ENCODE measurements around the gene CLIP1. TPM values are rescaled to one million over a fixed set of nuclear protein-coding genes. Genes with fewer than 3 reads are reported as not detected.
"Not testable (repeated sequence)": the region's sequence is repeated elsewhere in the genome, so short reads cannot be mapped to it uniquely, and the experiment has no call there.

CLIP1 gene
- total RNA-seq, 1 experiment from 2014 or later = 42.9 TPM

DNA sequence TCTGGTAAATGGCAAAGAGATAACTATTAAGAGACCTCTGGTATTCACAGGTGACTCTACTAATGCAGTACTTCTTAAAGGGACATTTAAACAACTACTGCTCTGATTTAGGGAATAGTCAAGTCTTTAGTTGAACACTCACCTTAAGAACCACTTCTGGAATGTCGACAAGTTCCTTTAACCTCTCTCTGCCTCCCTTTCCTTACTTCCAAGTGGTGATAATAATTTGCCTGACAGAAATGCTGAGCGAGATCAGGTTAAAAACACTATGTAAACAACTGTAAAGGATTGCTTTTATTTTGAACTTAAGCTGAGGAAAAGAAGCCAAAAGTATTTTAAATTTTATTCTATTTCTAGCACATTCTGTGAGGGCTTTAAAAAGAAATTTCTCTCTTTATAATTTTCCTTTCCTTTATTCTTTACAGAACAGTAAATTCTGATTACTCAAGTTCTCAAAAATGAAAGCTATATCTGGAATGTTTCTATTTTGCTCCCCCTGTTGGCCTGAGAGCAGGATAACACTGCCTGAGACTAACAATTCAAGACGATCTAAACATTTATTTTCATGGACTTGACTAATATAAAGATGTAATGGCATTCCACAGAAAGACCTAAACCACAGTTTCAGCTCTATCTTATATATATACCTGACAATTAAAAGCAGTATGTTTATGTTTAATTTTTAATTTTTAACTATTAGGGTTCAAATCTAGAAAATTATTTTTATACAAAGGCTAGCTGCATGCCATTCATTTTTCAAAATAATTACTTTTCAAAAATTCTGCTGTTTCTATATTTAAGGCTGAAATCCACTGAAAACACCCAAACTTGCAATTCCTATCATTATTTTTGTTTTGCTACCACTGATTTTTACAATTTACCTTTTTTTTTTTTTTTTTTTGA, 49.1 kb upstream of the CLIP1 start (continued):
- TF ChIP-seq TCF7L2 (IDR thresholded peaks at IDR 0.05; ENCODE audit: borderline replicate concordance, extremely low read depth, insufficient read depth, insufficient read length) (no peak), CEBPB (IDR thresholded peaks at IDR 0.05; ENCODE audit: low read depth) (no peak), CBX3 (IDR thresholded peaks at IDR 0.05; ENCODE audit: low read depth) (no peak), EGR1 (IDR thresholded peaks at IDR 0.05; ENCODE audit: low read depth) (no peak), SP1 (IDR thresholded peaks at IDR 0.05; ENCODE audit: low read depth) (peak; percentile 8; the same call in 1 of the 2 replicates), EZH2 (IDR thresholded peaks at IDR 0.05) (no peak)
- TF ChIP-seq, protein P1, sequence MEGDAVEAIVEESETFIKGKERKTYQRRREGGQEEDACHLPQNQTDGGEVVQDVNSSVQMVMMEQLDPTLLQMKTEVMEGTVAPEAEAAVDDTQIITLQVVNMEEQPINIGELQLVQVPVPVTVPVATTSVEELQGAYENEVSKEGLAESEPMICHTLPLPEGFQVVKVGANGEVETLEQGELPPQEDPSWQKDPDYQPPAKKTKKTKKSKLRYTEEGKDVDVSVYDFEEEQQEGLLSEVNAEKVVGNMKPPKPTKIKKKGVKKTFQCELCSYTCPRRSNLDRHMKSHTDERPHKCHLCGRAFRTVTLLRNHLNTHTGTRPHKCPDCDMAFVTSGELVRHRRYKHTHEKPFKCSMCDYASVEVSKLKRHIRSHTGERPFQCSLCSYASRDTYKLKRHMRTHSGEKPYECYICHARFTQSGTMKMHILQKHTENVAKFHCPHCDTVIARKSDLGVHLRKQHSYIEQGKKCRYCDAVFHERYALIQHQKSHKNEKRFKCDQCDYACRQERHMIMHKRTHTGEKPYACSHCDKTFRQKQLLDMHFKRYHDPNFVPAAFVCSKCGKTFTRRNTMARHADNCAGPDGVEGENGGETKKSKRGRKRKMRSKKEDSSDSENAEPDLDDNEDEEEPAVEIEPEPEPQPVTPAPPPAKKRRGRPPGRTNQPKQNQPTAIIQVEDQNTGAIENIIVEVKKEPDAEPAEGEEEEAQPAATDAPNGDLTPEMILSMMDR (IDR thresholded peaks at IDR 0.05 in 2 of 3, conservative IDR thresholded peaks at IDR 0.05 in 1 of 3; ENCODE audit: borderline replicate concordance in 1 of 3, insufficient read depth in 1 of 3, low read depth in 2 of 3, low read length in 2 of 3) = peak; percentile 67 to 78 (median 77)

DNA sequence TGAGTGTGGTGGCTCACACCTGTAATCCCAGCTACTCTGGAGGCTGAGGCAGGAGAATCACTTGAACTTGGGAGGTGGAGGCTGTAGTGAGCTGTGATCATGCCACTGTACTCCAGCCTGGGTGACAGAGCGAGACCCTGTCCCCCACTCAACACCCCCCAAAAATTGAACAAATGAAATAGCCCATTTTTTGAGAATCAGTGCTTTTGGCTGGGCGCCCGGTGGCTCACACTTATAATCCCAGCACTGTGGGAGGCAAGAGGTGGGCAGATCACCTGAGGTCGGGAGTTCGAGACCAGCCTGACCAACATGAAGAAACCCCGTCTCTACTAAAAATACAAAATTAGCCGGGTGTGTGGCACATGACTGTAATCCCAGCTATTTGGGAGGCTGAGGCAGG, 48.1 kb upstream of the CLIP1 start:
- not testable (repeated sequence) for H3K4me3 ChIP-seq (replicated peaks in 1 of 2; ENCODE audit: low read depth in 1 of 2, low read length in 2 of 2); H3K9ac ChIP-seq (ENCODE audit: low read length); H3K9me3 ChIP-seq (ENCODE audit: control insufficient read depth in 1 of 2, insufficient read depth in 1 of 2, low read depth in 1 of 2, low read length in 2 of 2); H3K27ac ChIP-seq (ENCODE audit: low read depth, low read length); H3K27me3 ChIP-seq (ENCODE audit: insufficient read depth, low read length); H2AFZ ChIP-seq (ENCODE audit: low read depth, low read length, poor library complexity, severe bottlenecking); ATAC-seq; DNase-seq (ENCODE audit: low read depth, low spot score); H3K9me2 ChIP-seq (ENCODE audit: insufficient read depth); BruUV-seq (replicated peaks); H3K4me2 ChIP-seq (ENCODE audit: low read length); H4K20me1 ChIP-seq (ENCODE audit: insufficient read depth); H3K79me2 ChIP-seq (ENCODE audit: insufficient read depth, low read length)
- intact Hi-C loops (cut with micrococcal nuclease) = loop anchor here (5.0 kb wide), 1 partner anchor 133 kb away; no protein-coding TSS in a partner anchor
- Histone ChIP-seq H3K36me3 (ENCODE audit: control insufficient read depth in 1 of 2, insufficient read depth in 2 of 2, low read length in 2 of 2) (peaks cover 13 to 17% of the 10 kb centered on the region in 2 experiments; a peak in 3 of 4 replicates), H3K4me1 (ENCODE audit: control insufficient read depth in 1 of 2, insufficient read depth in 2 of 2, low read length in 2 of 2) (peaks cover 0 to 15% of the 10 kb centered on the region in 2 experiments; a peak in 2 of 4 replicates)
- CTCF ChIA-PET = interaction anchor here (1.0 to 4.8 kb wide), 5 partner anchors 12 to 71 kb away, joined by 3 to 112 read pairs (median 4); partner anchors contain the start of gene ZCCHC8
- POLR2A ChIA-PET = interaction anchor here (0.7 kb wide), 1 partner anchor 19 kb away, joined by 7 read pairs; no protein-coding TSS in a partner anchor
- RAD21 ChIA-PET (ENCODE audit: low non-redundant PET in 1 of 2, low total read pairs in 2 of 2, uncharacterized antibody in 2 of 2, unreplicated experiment in 2 of 2) = interaction anchor here (1.6 to 2.9 kb wide), 2 partner anchors 70 to 135 kb away, joined by 3 to 17 read pairs; no protein-coding TSS in a partner anchor

DNA sequence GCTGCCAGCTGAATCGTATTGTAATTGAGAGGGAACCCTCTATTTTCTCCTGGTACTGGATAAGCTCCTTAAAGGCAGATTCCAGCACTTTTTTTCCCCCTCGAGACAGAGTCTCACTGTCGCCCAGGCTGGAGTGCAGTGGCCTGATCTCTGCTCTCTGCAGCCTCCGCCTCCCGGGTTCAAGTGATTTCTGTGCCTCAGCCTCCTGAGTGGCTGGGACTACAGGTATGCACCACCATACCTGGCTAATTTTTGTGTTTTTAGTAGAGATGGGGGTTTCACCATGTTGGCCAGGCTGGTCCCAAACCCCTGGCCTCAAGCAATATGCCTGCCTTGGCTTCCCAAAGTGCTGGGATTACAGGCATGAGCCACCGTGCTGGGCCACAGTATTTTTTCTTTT, 47.4 kb upstream of the CLIP1 start:
- H3K27ac ChIP-seq (ENCODE audit: low read depth, low read length); DNase-seq (ENCODE audit: low read depth, low spot score); H3K4me2 ChIP-seq (ENCODE audit: low read length); H4K20me1 ChIP-seq (ENCODE audit: insufficient read depth); H3K4me3 ChIP-seq (replicated peaks in 1 of 2; ENCODE audit: low read depth in 1 of 2, low read length in 2 of 2); ATAC-seq; H3K79me2 ChIP-seq (ENCODE audit: insufficient read depth, low read length); H3K27me3 ChIP-seq (ENCODE audit: insufficient read depth, low read length); H3K9ac ChIP-seq (ENCODE audit: low read length); H3K9me3 ChIP-seq (ENCODE audit: control insufficient read depth in 1 of 2, insufficient read depth in 1 of 2, low read depth in 1 of 2, low read length in 2 of 2); BruUV-seq (replicated peaks); H3K9me2 ChIP-seq (ENCODE audit: insufficient read depth); H2AFZ ChIP-seq (ENCODE audit: low read depth, low read length, poor library complexity, severe bottlenecking); POLR2A ChIA-PET: not testable (repeated sequence)
- Histone ChIP-seq H3K4me1 (ENCODE audit: control insufficient read depth in 1 of 2, insufficient read depth in 2 of 2, low read length in 2 of 2) (peaks cover 2 to 19% of the 10 kb centered on the region in 2 experiments), H3K36me3 (ENCODE audit: control insufficient read depth in 1 of 2, insufficient read depth in 2 of 2, low read length in 2 of 2) (peaks cover 13 to 14% of the 10 kb centered on the region in 2 experiments; a peak in 3 of 4 replicates)
- intact Hi-C loops (cut with micrococcal nuclease) = loop anchor here (5.0 kb wide), 1 partner anchor 133 kb away; no protein-coding TSS in a partner anchor
- RAD21 ChIA-PET (ENCODE audit: low non-redundant PET in 1 of 2, low total read pairs in 2 of 2, uncharacterized antibody in 2 of 2, unreplicated experiment in 2 of 2) = interaction anchor here in 1 of 2 experiments (2.9 kb wide), 1 partner anchor 70 kb away, joined by 17 read pairs; no protein-coding TSS in a partner anchor
- CTCF ChIA-PET = interaction anchor here (1.0 to 4.8 kb wide), 2 partner anchors 67 to 70 kb away, joined by 3 to 112 read pairs; no protein-coding TSS in a partner anchor

All from HCT116 (cell line).